GM12878 (cell line): ENCODE results near the gene ZIK1. TPM values are rescaled to one million over a fixed set of nuclear protein-coding genes. Genes with fewer than 3 reads are reported as not detected.

Source experiments
- BHLHE40 ChIP-seq, 2 experiments: fragments of 450-650 bp in 1 of 2; IDR thresholded peaks; 2 replicates each; pipeline ENCODE4 v1.6.1; 2011 to 2017; ENCODE audit warnings: low read depth in 2 of 2, borderline replicate concordance in 1 of 2, improper control_type of control experiment in 1 of 2, low read length in 1 of 2, mild to moderate bottlenecking in 1 of 2
- BMI1 ChIP-seq: fragments of 450-650 bp; IDR thresholded peaks from 2 replicates; pipeline ENCODE4 v1.6.1; 2016; ENCODE audit warnings: mild to moderate bottlenecking, moderate library complexity, borderline replicate concordance
- EED ChIP-seq: sonication (generic); IDR thresholded peaks from 2 replicates; pipeline ENCODE4 v1.6.1; 2016; ENCODE audit warnings: antibody characterized with exemption, low read depth
- NR2C2 ChIP-seq: IDR thresholded peaks from 2 replicates; pipeline ENCODE4 v1.6.1; 2011; ENCODE audit warnings: borderline replicate concordance, low read depth; ENCODE audit not compliant: control insufficient read depth, insufficient read length
- POLR2A ChIP-seq: IDR thresholded peaks from 2 replicates; pipeline ENCODE4 v1.6.1; 2011; ENCODE audit warnings: low read depth, mild to moderate bottlenecking, low read length
- RB1 ChIP-seq: fragments of 450-650 bp; formaldehyde crosslinking; IDR thresholded peaks from 2 replicates; pipeline ENCODE4 v1.6.1; 2017; ENCODE audit warnings: mild to moderate bottlenecking, borderline replicate concordance
- SPI1 ChIP-seq: IDR thresholded peaks from 2 replicates; pipeline ENCODE4 v1.6.1; 2011; ENCODE audit warnings: low read depth, mild to moderate bottlenecking, low read length, moderate library complexity, borderline replicate concordance; ENCODE audit not compliant: insufficient read depth
- SREBF2 ChIP-seq: IDR thresholded peaks from 2 replicates; pipeline ENCODE4 v1.6.1; 2012; ENCODE audit warnings: mild to moderate bottlenecking, low read length
- STAT3 ChIP-seq: IDR thresholded peaks from 2 replicates; pipeline ENCODE4 v1.6.1; 2011; ENCODE audit warnings: low read depth, low read length, improper control_type of control experiment
- TBL1XR1 ChIP-seq: IDR thresholded peaks from 2 replicates; pipeline ENCODE4 v1.6.1; 2012; ENCODE audit warnings: low read depth, low read length, improper control_type of control experiment
- polyA plus RNA-seq, 11 experiments: library from polyadenylated mRNA; depleted of rRNA in 4 of 11; unstranded in 6 of 11; stranded (reverse) in 5 of 11; fragments of >200 nt; fragmentation: Nextera tagmentation in 4 of 11; fragmentation: Illumina TruSeq in 1 of 11; extraction: Ambion mirVana in 4 of 11; extraction: Trizol in 1 of 11; gene quantifications; 1 replicate in 1 of 11; 2 replicates in 10 of 11; pipeline versions ENCODE4 v1.2.1 to v1.2.3, GENCODE V29; 2011 to 2016; ENCODE audit warnings: inconsistent platforms in 2 of 11, missing spikeins in 2 of 11, low read depth in 1 of 11
- total RNA-seq, 4 experiments: library from RNA; depleted of rRNA in 3 of 4; stranded (reverse); fragments of >200 nt in 3 of 4; fragmentation: Illumina TruSeq in 1 of 4; extraction: Trizol in 1 of 4; gene quantifications; 2 replicates each; pipeline versions ENCODE4 v1.2.1 to v1.2.3, GENCODE V29; 2013 to 2021
- TF ChIP-seq, protein P1 (sequence below): fragments of 450-650 bp; IDR thresholded peaks from 2 replicates; pipeline ENCODE4 v1.6.1; 2016; ENCODE audit warnings: mild to moderate bottlenecking
- TF ChIP-seq, protein P2 (sequence below): fragments of 450-650 bp; IDR thresholded peaks from 2 replicates; pipeline ENCODE4 v1.6.1; 2018; ENCODE audit warnings: mild to moderate bottlenecking, low read depth, moderate library complexity; ENCODE audit not compliant: partially characterized antibody
- TF ChIP-seq, protein P3 (sequence below): fragments of 450-650 bp; IDR thresholded peaks from 2 replicates; pipeline ENCODE4 v1.6.1; 2017; ENCODE audit warnings: mild to moderate bottlenecking
- TF ChIP-seq, protein P4 (sequence below): IDR thresholded peaks from 2 replicates; pipeline ENCODE4 v1.6.1; 2012; ENCODE audit warnings: mild to moderate bottlenecking, low read depth, low read length
- TF ChIP-seq, protein P5 (sequence below): IDR thresholded peaks from 2 replicates; pipeline ENCODE4 v1.6.1; 2012; ENCODE audit warnings: low read depth, low read length, improper control_type of control experiment
- TF ChIP-seq, protein P6 (sequence below): IDR thresholded peaks from 2 replicates; pipeline ENCODE4 v1.6.1; 2011; ENCODE audit warnings: low read depth, mild to moderate bottlenecking, low read length, moderate library complexity, borderline replicate concordance; ENCODE audit errors: extremely low read depth

The ZIK1 gene
- total and polyA plus RNA-seq, 10 of the 15 experiments (the other 5 are each of a cell fraction or from before 2014, with no cell fraction given): 0.45 to 4.7 (median 2.7) TPM

DNA sequence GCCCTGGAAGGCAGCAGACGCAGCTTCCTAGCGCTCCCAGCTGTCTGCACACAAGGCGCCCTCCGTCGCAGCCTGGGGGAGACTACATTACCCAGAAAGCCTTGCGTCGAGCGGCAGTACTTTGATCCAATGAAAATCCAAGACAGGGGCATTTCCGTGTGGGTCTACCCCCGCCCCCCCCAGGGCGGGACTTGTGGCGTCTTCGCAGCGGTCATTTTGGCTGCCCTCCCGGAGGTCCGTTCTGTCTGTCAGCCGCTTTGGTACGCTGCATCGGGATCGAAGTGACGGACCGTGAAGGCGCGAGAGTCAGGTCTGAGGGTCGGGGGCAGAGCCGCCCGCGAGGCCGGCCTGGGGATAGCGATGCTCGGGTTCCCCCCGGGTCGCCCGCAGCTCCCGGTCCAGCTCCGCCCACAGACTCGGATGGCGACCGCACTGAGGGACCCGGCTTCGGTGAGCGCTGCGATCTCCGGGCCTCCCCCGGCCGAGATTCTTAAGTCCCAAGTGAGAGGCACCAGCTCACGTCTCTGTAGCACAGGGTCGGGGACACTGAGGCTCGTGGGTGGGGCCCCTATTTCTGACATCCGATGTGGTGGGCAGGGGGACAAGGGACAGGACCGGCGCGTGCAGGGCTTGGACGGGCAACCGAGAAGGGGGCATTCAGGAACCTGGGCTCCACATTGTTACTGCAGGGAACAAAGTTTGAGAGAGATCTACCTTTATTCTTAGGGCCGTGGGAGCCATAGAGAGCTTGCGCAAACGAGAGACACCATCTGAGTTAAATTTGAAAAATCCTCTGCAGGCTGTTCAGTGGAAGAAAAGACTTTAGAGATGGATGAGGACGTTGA is 49.3 kb downstream of the ZIK1 start, which contains the start of gene ZNF211 (continued):
- no peak for TF ChIP-seq STAT3
- TF ChIP-seq, protein P1, sequence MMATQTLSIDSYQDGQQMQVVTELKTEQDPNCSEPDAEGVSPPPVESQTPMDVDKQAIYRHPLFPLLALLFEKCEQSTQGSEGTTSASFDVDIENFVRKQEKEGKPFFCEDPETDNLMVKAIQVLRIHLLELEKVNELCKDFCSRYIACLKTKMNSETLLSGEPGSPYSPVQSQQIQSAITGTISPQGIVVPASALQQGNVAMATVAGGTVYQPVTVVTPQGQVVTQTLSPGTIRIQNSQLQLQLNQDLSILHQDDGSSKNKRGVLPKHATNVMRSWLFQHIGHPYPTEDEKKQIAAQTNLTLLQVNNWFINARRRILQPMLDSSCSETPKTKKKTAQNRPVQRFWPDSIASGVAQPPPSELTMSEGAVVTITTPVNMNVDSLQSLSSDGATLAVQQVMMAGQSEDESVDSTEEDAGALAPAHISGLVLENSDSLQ: peak; percentile 99
- TF ChIP-seq SREBF2: no peak
- TF ChIP-seq, protein P2, sequence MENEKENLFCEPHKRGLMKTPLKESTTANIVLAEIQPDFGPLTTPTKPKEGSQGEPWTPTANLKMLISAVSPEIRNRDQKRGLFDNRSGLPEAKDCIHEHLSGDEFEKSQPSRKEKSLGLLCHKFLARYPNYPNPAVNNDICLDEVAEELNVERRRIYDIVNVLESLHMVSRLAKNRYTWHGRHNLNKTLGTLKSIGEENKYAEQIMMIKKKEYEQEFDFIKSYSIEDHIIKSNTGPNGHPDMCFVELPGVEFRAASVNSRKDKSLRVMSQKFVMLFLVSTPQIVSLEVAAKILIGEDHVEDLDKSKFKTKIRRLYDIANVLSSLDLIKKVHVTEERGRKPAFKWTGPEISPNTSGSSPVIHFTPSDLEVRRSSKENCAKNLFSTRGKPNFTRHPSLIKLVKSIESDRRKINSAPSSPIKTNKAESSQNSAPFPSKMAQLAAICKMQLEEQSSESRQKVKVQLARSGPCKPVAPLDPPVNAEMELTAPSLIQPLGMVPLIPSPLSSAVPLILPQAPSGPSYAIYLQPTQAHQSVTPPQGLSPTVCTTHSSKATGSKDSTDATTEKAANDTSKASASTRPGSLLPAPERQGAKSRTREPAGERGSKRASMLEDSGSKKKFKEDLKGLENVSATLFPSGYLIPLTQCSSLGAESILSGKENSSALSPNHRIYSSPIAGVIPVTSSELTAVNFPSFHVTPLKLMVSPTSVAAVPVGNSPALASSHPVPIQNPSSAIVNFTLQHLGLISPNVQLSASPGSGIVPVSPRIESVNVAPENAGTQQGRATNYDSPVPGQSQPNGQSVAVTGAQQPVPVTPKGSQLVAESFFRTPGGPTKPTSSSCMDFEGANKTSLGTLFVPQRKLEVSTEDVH: no peak
- no peak for TF ChIP-seq EED
- TF ChIP-seq TBL1XR1: no peak
- TF ChIP-seq, protein P3, sequence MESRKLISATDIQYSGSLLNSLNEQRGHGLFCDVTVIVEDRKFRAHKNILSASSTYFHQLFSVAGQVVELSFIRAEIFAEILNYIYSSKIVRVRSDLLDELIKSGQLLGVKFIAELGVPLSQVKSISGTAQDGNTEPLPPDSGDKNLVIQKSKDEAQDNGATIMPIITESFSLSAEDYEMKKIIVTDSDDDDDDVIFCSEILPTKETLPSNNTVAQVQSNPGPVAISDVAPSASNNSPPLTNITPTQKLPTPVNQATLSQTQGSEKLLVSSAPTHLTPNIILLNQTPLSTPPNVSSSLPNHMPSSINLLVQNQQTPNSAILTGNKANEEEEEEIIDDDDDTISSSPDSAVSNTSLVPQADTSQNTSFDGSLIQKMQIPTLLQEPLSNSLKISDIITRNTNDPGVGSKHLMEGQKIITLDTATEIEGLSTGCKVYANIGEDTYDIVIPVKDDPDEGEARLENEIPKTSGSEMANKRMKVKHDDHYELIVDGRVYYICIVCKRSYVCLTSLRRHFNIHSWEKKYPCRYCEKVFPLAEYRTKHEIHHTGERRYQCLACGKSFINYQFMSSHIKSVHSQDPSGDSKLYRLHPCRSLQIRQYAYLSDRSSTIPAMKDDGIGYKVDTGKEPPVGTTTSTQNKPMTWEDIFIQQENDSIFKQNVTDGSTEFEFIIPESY: no peak
- TF ChIP-seq, protein P4, sequence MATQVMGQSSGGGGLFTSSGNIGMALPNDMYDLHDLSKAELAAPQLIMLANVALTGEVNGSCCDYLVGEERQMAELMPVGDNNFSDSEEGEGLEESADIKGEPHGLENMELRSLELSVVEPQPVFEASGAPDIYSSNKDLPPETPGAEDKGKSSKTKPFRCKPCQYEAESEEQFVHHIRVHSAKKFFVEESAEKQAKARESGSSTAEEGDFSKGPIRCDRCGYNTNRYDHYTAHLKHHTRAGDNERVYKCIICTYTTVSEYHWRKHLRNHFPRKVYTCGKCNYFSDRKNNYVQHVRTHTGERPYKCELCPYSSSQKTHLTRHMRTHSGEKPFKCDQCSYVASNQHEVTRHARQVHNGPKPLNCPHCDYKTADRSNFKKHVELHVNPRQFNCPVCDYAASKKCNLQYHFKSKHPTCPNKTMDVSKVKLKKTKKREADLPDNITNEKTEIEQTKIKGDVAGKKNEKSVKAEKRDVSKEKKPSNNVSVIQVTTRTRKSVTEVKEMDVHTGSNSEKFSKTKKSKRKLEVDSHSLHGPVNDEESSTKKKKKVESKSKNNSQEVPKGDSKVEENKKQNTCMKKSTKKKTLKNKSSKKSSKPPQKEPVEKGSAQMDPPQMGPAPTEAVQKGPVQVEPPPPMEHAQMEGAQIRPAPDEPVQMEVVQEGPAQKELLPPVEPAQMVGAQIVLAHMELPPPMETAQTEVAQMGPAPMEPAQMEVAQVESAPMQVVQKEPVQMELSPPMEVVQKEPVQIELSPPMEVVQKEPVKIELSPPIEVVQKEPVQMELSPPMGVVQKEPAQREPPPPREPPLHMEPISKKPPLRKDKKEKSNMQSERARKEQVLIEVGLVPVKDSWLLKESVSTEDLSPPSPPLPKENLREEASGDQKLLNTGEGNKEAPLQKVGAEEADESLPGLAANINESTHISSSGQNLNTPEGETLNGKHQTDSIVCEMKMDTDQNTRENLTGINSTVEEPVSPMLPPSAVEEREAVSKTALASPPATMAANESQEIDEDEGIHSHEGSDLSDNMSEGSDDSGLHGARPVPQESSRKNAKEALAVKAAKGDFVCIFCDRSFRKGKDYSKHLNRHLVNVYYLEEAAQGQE: no peak
- TF ChIP-seq, protein P5, sequence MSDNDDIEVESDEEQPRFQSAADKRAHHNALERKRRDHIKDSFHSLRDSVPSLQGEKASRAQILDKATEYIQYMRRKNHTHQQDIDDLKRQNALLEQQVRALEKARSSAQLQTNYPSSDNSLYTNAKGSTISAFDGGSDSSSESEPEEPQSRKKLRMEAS: no peak
- no peak for TF ChIP-seq NR2C2
- TF ChIP-seq RB1: peak; percentile 20; the same call in 1 of the 2 replicates
- TF ChIP-seq SPI1: no peak
- TF ChIP-seq, protein P6, sequence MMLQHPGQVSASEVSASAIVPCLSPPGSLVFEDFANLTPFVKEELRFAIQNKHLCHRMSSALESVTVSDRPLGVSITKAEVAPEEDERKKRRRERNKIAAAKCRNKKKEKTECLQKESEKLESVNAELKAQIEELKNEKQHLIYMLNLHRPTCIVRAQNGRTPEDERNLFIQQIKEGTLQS: no peak
- no peak for TF ChIP-seq BMI1
- peak in 1 of 2 experiments; percentile 35; a peak in 1 of 4 replicates for TF ChIP-seq BHLHE40 (IDR thresholded peaks at IDR 0.05; ENCODE audit: borderline replicate concordance in 1 of 2, low read depth in 2 of 2, low read length in 1 of 2)
- TF ChIP-seq POLR2A: peak; percentile 82
